Fibroblast of skin of left biceps (primary cell): Measurements from ENCODE around the gene ZSCAN26.
"Not testable (repeated sequence)": the region's sequence is repeated elsewhere in the genome, so short reads cannot be mapped to it uniquely, and the experiment has no call there.

Source experiments
- DNase-seq, 2 experiments: peaks; one replicate each; pipeline ENCODE4 v3.0.0-alpha.2; 2013; ENCODE audit warnings: low read depth in 2 of 2

The ZSCAN26 gene

DNA sequence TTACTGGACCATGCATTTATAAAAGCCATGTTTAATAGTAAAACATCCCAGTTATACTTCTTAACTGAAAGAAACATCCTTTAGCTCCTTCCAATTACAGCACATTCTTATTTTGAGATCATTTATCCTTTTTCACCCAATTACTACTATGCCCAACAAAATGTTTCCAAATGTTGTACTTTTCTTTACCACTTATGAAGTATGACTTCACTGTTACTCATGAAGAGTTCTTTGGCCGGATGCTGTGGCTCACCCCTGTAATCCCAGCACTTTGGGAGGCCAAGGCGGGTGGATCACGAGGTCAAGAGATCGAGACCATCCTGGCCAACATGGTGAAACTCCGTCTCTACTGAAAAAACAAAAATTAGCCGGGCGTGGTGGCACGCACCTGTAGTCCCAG lies 50.9 kb downstream of the ZSCAN26 start:
- not testable (repeated sequence) for DNase-seq

GRCh38 chr6:28322661-28323060 lies 55.7 kb downstream of the ZSCAN26 start:
- no peak for DNase-seq

- no peak for DNase-seq
Measured at GRCh38 chr6:28323813-28324424, 57.0 kb downstream of the ZSCAN26 start.

DNA sequence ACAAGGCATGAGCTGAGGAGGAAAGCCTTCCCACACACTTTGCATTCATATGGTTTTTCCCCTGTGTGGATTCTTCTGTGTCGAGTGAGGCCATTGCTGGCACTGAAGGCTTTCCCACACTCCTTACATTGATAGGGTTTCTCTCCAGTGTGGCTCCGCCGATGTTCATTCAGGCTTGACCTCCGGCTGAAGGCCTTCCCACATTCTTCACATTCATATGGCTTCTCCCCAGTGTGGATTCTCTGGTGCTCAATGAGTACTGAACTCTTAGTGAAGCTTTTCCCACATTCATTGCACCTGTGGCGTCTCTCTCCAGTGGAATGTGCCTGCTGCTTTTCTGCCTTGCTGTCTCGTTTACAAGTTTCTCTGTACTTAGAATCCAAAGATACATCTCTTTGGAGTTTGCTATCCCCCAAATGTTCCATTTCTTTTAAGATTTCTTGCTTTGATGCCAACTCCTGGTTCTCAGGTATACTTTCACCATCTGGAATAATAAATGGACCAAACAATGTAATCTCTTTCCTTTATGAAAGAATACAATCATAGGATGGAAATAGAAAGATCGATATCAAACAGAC lies 59.5 kb downstream of the ZSCAN26 start:
- DNase-seq, result no peak
